K562 (cell line): ENCODE measurements around the gene LMCD1. TPM values are rescaled to one million over a fixed set of nuclear protein-coding genes. Genes with fewer than 3 reads are reported as not detected.

ENCODE experiments used
- ATAC-seq: fragments of 200-7000 bp; cut with Tn5 transposase; 3 replicates; pipeline ENCODE4 v1.9.1; 2020; ENCODE audit warnings: moderate library complexity
- BruUV-seq: library from RNA; stranded (reverse); fragments of 400-500 nt; replicated peaks from 2 replicates; lab custom pipeline; 2021; lab: Mats Ljungman, UMichigan
- CTCF ChIA-PET: fragments of 300-600 bp; formaldehyde crosslinking; extraction: SDS; loops from one replicate; lab custom pipeline; 2021; ENCODE audit warnings: low intra/inter-chr PET ratio; lab: Yijun Ruan, JAX
- POLR2A ChIA-PET: fragments of 300-600, 350-650 bp; sonication (Branson Sonifier 250); formaldehyde crosslinking; extraction: SDS; loops from one replicate; lab custom pipeline; 2021; ENCODE audit warnings: antibody characterized with exemption, inconsistent platforms; lab: Yijun Ruan, JAX
- DNase-seq, 4 experiments: peaks; one replicate each; pipeline versions ENCODE4 v3.0.0 to v3.0.0-alpha.2; 2011 to 2018; ENCODE audit warnings: low spot score in 3 of 4, mixed read lengths in 3 of 4; ENCODE audit errors: extremely low read depth in 1 of 4
- FAIRE-seq: peaks from 2 replicates; lab custom pipeline; 2011; peaks lifted over from hg19 to GRCh38; lab: Jason Lieb, UNC
- H2AFZ ChIP-seq: 2 replicates; pipeline ENCODE4 v1.6.0; 2011; ENCODE audit warnings: low read depth, low read length, control low read depth, inconsistent platforms
- H3K27ac ChIP-seq: fragments of 200-600 bp; 3 replicates; pipeline ENCODE4 v1.8.0; 2011; ENCODE audit warnings: low read depth, mild to moderate bottlenecking, control low read depth, inconsistent platforms, low read length, moderate library complexity, mixed read lengths; ENCODE audit errors: extremely low read depth
- H3K27me3 ChIP-seq, 2 experiments: fragments of 300-600 bp in 1 of 2; 2 replicates in 1 of 2; 3 replicates in 1 of 2; pipeline versions ENCODE4 v1.6.0 to v1.8.0; 2011; ENCODE audit warnings: inconsistent platforms in 2 of 2, low read length in 2 of 2, mild to moderate bottlenecking in 1 of 2, mixed read lengths in 1 of 2, moderate library complexity in 1 of 2; ENCODE audit not compliant: control insufficient read depth in 2 of 2, insufficient read depth in 2 of 2
- H3K36me3 ChIP-seq: fragments of 300-600 bp; 3 replicates; pipeline ENCODE4 v1.8.0; 2011; ENCODE audit warnings: mild to moderate bottlenecking, low read length, inconsistent platforms; ENCODE audit not compliant: control insufficient read depth, insufficient read depth
- H3K4me1 ChIP-seq, 2 experiments: fragments of 200-600 bp in 1 of 2; replicated peaks in 1 of 2; 2 replicates in 1 of 2; 3 replicates in 1 of 2; pipeline versions ENCODE4 v1.5.1 to v1.8.0; 2011; ENCODE audit warnings: inconsistent platforms in 2 of 2, low read length in 2 of 2, mild to moderate bottlenecking in 1 of 2, mixed read lengths in 1 of 2, moderate library complexity in 1 of 2; ENCODE audit not compliant: control insufficient read depth in 2 of 2, insufficient read depth in 2 of 2
- H3K4me2 ChIP-seq: 2 replicates; pipeline ENCODE4 v1.6.1; 2011; ENCODE audit warnings: low read length, control low read depth, inconsistent platforms, mixed read lengths; ENCODE audit not compliant: insufficient read depth
- H3K4me3 ChIP-seq: fragments of 200-600 bp; sonication (generic), shearing (Covaris generic); 2 replicates; pipeline ENCODE4 v1.5.1; 2016; ENCODE audit warnings: control low read depth, inconsistent platforms
- H3K79me2 ChIP-seq: fragments of 200-600 bp; 3 replicates; pipeline ENCODE4 v1.8.0; 2011; ENCODE audit warnings: low read length, inconsistent platforms; ENCODE audit not compliant: control insufficient read depth, insufficient read depth
- H3K9ac ChIP-seq, 2 experiments: 2 replicates each; pipeline versions ENCODE4 v1.6.0 to v1.6.1; 2011; ENCODE audit warnings: low read depth in 2 of 2, low read length in 2 of 2, control low read depth in 1 of 2, inconsistent platforms in 1 of 2, mild to moderate bottlenecking in 1 of 2, mixed read lengths in 1 of 2; ENCODE audit not compliant: insufficient read depth in 1 of 2
- H3K9me1 ChIP-seq: one replicate; pipeline ENCODE4 v1.6.0; 2011; ENCODE audit warnings: inconsistent platforms, mild to moderate bottlenecking, low read length, moderate library complexity; ENCODE audit not compliant: control insufficient read depth, insufficient read depth
- H3K9me3 ChIP-seq: replicated peaks from 2 replicates; pipeline ENCODE4 v1.5.1; 2011; ENCODE audit warnings: low read depth, low read length, inconsistent platforms; ENCODE audit not compliant: control insufficient read depth, insufficient read depth
- H4K20me1 ChIP-seq: replicated peaks from 2 replicates; pipeline ENCODE4 v1.6.1; 2011; ENCODE audit warnings: low read length, inconsistent platforms, mixed read lengths; ENCODE audit not compliant: control insufficient read depth, insufficient read depth
- AFF1 ChIP-seq, 2 experiments: fragments of 450-650 bp; IDR thresholded peaks; 2 replicates each; pipeline ENCODE4 v1.6.1; 2018; ENCODE audit warnings: mild to moderate bottlenecking in 2 of 2, low read depth in 1 of 2; ENCODE audit not compliant: partially characterized antibody in 2 of 2
- CBFA2T3 ChIP-seq: fragments of 450-650 bp; IDR thresholded peaks from 2 replicates; pipeline ENCODE4 v1.6.1; 2017
- EZH2 ChIP-seq: IDR thresholded peaks from 2 replicates; pipeline ENCODE4 v1.6.1; 2012; ENCODE audit warnings: low read depth, mild to moderate bottlenecking, inconsistent platforms, low read length, borderline replicate concordance
- KLF6 ChIP-seq: fragments of 250-450 bp; sonication (Bioruptor Pico); IDR thresholded peaks from 2 replicates; pipeline ENCODE4 v1.4.0; 2020; ENCODE audit warnings: mild to moderate bottlenecking, moderate library complexity, borderline replicate concordance
- MAZ ChIP-seq, 2 experiments: fragments of 450-650 bp in 1 of 2; sonication (generic) in 1 of 2; formaldehyde crosslinking; IDR thresholded peaks in 1 of 2; conservative IDR thresholded peaks in 1 of 2; 2 replicates each; pipeline versions ENCODE4 v1.4.0 to v1.5.0; 2020; ENCODE audit warnings: mild to moderate bottlenecking in 1 of 2, missing genetic modification reagents in 1 of 2
- SMARCA4 ChIP-seq: fragments of 450-650 bp; IDR thresholded peaks from 2 replicates; pipeline ENCODE4 v1.6.1; 2016
- SMARCE1 ChIP-seq: fragments of 450-650 bp; IDR thresholded peaks from 2 replicates; pipeline ENCODE4 v1.7.1; 2016; ENCODE audit warnings: mild to moderate bottlenecking
- ZBTB11 ChIP-seq, 3 experiments: fragments of 200-800 bp in 1 of 3; fragments of 250-450 bp in 1 of 3; fragments of 450-650 bp in 1 of 3; sonication (Bioruptor Pico) in 1 of 3; sonication (Bioruptor generic) in 1 of 3; formaldehyde crosslinking in 1 of 3; IDR thresholded peaks; 2 replicates each; pipeline versions ENCODE4 v1.6.1 to v1.8.0; 2016 to 2022; ENCODE audit warnings: mild to moderate bottlenecking in 2 of 3, missing genetic modification characterization in 2 of 3, missing compliant biosample characterization in 1 of 3, moderate library complexity in 1 of 3
- ZNF134 ChIP-seq: fragments of 250-450 bp; sonication (Bioruptor Pico); conservative IDR thresholded peaks from 2 replicates; pipeline ENCODE4 v1.4.0; 2020
- ZNF239 ChIP-seq: fragments of 250-450 bp; sonication (Bioruptor Pico); IDR thresholded peaks from 2 replicates; pipeline ENCODE4 v1.4.0; 2020; ENCODE audit warnings: mild to moderate bottlenecking
- ZNF584 ChIP-seq: fragments of 200-800 bp; sonication (Bioruptor generic); IDR thresholded peaks from 2 replicates; pipeline ENCODE4 v1.6.1; 2016; ENCODE audit warnings: low read depth, mild to moderate bottlenecking, missing genetic modification characterization, missing compliant biosample characterization
- WGBS: fragments of 100-300 bp; shearing (Covaris generic); methylation state at CpG from one replicate; pipeline ENCODE4 v1.1.6; 2016; ENCODE audit warnings: low coverage, mixed read lengths; ENCODE audit not compliant: insufficient coverage; ENCODE audit errors: missing lambda C conversion rate; 5-methylcytosine and 5-hydroxymethylcytosine counted together
- in situ Hi-C: fragments of 300-500 bp; cut with MboI; formaldehyde crosslinking; loops from 4 replicates; pipeline ENCODE4 v1.15.0; 2018; ENCODE audit warnings: inconsistent platforms, mixed read lengths
- intact Hi-C: fragments of 100-400 bp; cut with micrococcal nuclease; formaldehyde crosslinking; loops from 2 replicates; pipeline ENCODE4 v1.14.2; 2022
- polyA plus RNA-seq, 8 experiments: library from polyadenylated mRNA; depleted of rRNA in 4 of 8; stranded (reverse) in 5 of 8; unstranded in 3 of 8; fragments of >200 nt; fragmentation: Nextera tagmentation in 2 of 8; fragmentation: Illumina TruSeq in 1 of 8; extraction: Ambion mirVana in 2 of 8; extraction: Trizol in 1 of 8; gene quantifications; 2 replicates each; pipeline versions ENCODE4 v1.2.1 to v1.2.3, GENCODE V29; 2011 to 2014; ENCODE audit warnings: inconsistent platforms in 1 of 8, missing spikeins in 1 of 8
- total RNA-seq, 7 experiments: library from RNA; depleted of rRNA in 6 of 7; stranded (reverse); fragments of >200 nt in 6 of 7; fragmentation: Illumina TruSeq in 2 of 7; extraction: Trizol in 2 of 7; gene quantifications; 2 replicates each; pipeline versions ENCODE4 v1.2.1 to v1.2.3, GENCODE V29; 2011 to 2021; ENCODE audit warnings: low replicate concordance in 1 of 7

LMCD1 gene
- total and polyA plus RNA-seq, 9 of the 15 experiments (the other 6 are each of a cell fraction or from before 2014, with no cell fraction given) = 0.60 TPM; not detected in 8

GRCh38 chr3:8552223-8552762 is 50.7 kb downstream of the LMCD1 start (continued):
- TF ChIP-seq ZBTB11 (CRISPR knock-in tag; IDR thresholded peaks at IDR 0.05) (peak in 2 of 3 experiments; percentile 77 to 96; a peak in 4 of 6 replicates), KLF6 (CRISPR knock-in tag) (no peak), ZNF239 (CRISPR knock-in tag) (peak; percentile 89)

GRCh38 chr3:8553405-8553804 is 51.8 kb downstream of the LMCD1 start:
- H3K9ac ChIP-seq = no peak overlapping the region
- ATAC-seq = no peak
- H4K20me1 ChIP-seq = no peaks in the 10 kb centered on the region
- DNase-seq = no peak
- in situ Hi-C loops (no loop called here), intact Hi-C loops (no loop called here)
- BruUV-seq = no TSS peak
- H3K27ac ChIP-seq = no peak overlapping the region
- ChIA-PET CTCF (no interaction called here), POLR2A (interaction anchor here (0.6 kb wide), 1 partner anchor 86 kb away, joined by 4 read pairs; no protein-coding TSS in a partner anchor)
- H3K9me1 ChIP-seq = no peaks in the 10 kb centered on the region
- no peaks in the 10 kb centered on the region for H3K36me3 ChIP-seq
- H2AFZ ChIP-seq = no peak overlapping the region
- no peaks in the 10 kb centered on the region for H3K9me3 ChIP-seq
- no peaks in the 10 kb centered on the region for H3K4me1 ChIP-seq
- H3K79me2 ChIP-seq = no peaks in the 10 kb centered on the region
- no peak overlapping the region for H3K4me3 ChIP-seq
- WGBS = 0% methylated on average over 6 of the region's 6 CpGs
- no peak overlapping the region for H3K4me2 ChIP-seq
- peaks cover 9 to 57% of the 10 kb centered on the region in 2 experiments; a peak in 4 of 5 replicates for H3K27me3 ChIP-seq
- no peak for FAIRE-seq
- TF ChIP-seq MAZ (CRISPR knock-in tag; conservative IDR thresholded peaks at IDR 0.05 in 1 of 2, IDR thresholded peaks at IDR 0.05 in 1 of 2) (no peak), CBFA2T3 (no peak), AFF1 (IDR thresholded peaks at IDR 0.05; ENCODE audit: low read depth in 1 of 2, partially characterized antibody in 2 of 2) (no peak), ZNF134 (no peak), SMARCA4 (no peak), EZH2 (no peak), ZNF584 (no peak), SMARCE1 (no peak)
